ENCODE data around the gene IGFLR1.
"Not testable (repeated sequence)": the region's sequence is repeated elsewhere in the genome, so short reads cannot be mapped to it uniquely, and the experiment has no call there.

The IGFLR1 gene

GRCh38 chr19:35776102-35776788 lies 34.0 kb upstream of the IGFLR1 start:
- DNase-seq, result no peak

- DNase-seq, result peak; percentile 98
Measured at GRCh38 chr19:35775298-35776101, 33.2 kb upstream of the IGFLR1 start, which contains the start of gene ARHGAP33. Gene ARHGAP33 (plus strand): TSS chr19:35775564. CDS start chr19:35775659, 95 bp downstream.

- DNase-seq, result no peak
Measured at GRCh38 chr19:35775046-35775297, 32.7 kb upstream of the IGFLR1 start.

- DNase-seq, result peak; percentile 39
Measured at GRCh38 chr19:35774274-35775045, 32.2 kb upstream of the IGFLR1 start.

- no peak for DNase-seq
Measured at GRCh38 chr19:35773020-35773806, 31.0 kb upstream of the IGFLR1 start.

- not testable (repeated sequence) for DNase-seq
Measured at GRCh38 chr19:35772362-35772761, 30.1 kb upstream of the IGFLR1 start.

GRCh38 chr19:35768082-35768421 lies 25.8 kb upstream of the IGFLR1 start:
- DNase-seq, result no peak

- DNase-seq, result no peak
Measured at GRCh38 chr19:35767288-35768081, 25.2 kb upstream of the IGFLR1 start.

- DNase-seq, result no peak
Measured at GRCh38 chr19:35766571-35767104, 24.4 kb upstream of the IGFLR1 start.

- DNase-seq, result no peak
Measured at GRCh38 chr19:35764432-35765315, 22.4 kb upstream of the IGFLR1 start.

- DNase-seq, result no peak
Measured at GRCh38 chr19:35760711-35761349, 18.6 kb upstream of the IGFLR1 start.

- DNase-seq, result no peak
Measured at GRCh38 chr19:35759697-35760096, 17.4 kb upstream of the IGFLR1 start.

- DNase-seq, result peak; percentile 100
Measured at GRCh38 chr19:35757749-35758608, 15.7 kb upstream of the IGFLR1 start, which contains the start of gene PROSER3. Gene PROSER3 (plus strand): TSS chr19:35758176. CDS start chr19:35758216, 40 bp downstream.

GRCh38 chr19:35757231-35757748 lies 15.0 kb upstream of the IGFLR1 start:
- DNase-seq, result no peak

GRCh38 chr19:35756377-35757230 lies 14.4 kb upstream of the IGFLR1 start, which contains the start of gene HSPB6:
Gene HSPB6 (minus strand): TSS chr19:35757029. CDS start chr19:35757008, 21 bp downstream.
- no peak for DNase-seq

GRCh38 chr19:35755550-35756376 lies 13.5 kb upstream of the IGFLR1 start:
- no peak for DNase-seq

- no peak for DNase-seq
Measured at GRCh38 chr19:35755131-35755549, 12.9 kb upstream of the IGFLR1 start.
